Uterus (tissue), 2 donors: ENCODE results near the gene TFEB.

ENCODE experiments used
- CTCF ChIP-seq, 4 experiments: fragments of 200-600 bp in 2 of 4; fragments of 450-650 bp in 2 of 4; sonication (generic) in 2 of 4; IDR thresholded peaks; one replicate each; pipeline ENCODE4 v1.5.1; 2016 to 2019; ENCODE audit warnings: antibody characterized with exemption in 4 of 4, mild to moderate bottlenecking in 2 of 4, moderate library complexity in 1 of 4
- POLR2A ChIP-seq, 2 donors: fragments of 450-650 bp; IDR thresholded peaks; one replicate each; pipeline ENCODE4 v1.6.1; 2016; ENCODE audit warnings: antibody characterized with exemption in 2 of 2, mild to moderate bottlenecking in 1 of 2, moderate library complexity in 1 of 2

- TF ChIP-seq CTCF (IDR thresholded peaks at IDR 0.05) = no peak
- TF ChIP-seq POLR2A (IDR thresholded peaks at IDR 0.05) = no peak
Measured at GRCh38 chr6:41737591-41738130, 2.3 kb upstream of the TFEB start.
